ENCODE results near the gene EARS2. TPM values are rescaled to one million over a fixed set of nuclear protein-coding genes. Genes with fewer than 3 reads are reported as not detected.
A peak's percentile ranks its signal among the peaks of the same experiment; 100 is the strongest.
"Not testable (repeated sequence)": the region's sequence is repeated elsewhere in the genome, so short reads cannot be mapped to it uniquely, and the experiment has no call there.

EARS2 gene
- total RNA-seq, 1 experiment from 2014 or later: 32.4 TPM

GRCh38 chr16:23511731-23512130 is 45.4 kb downstream of the EARS2 start:
- no peaks in the 10 kb centered on the region for H3K27me3 Mint-ChIP-seq (ENCODE audit: insufficient read depth, unreplicated experiment)
- peak overlapping the region; percentile 73 for H3K27ac Mint-ChIP-seq (ENCODE audit: unreplicated experiment)
- ChIA-PET POLR2A (no interaction called here), CTCF (no interaction called here)
- no peak for TF ChIP-seq CTCF (IDR thresholded peaks at IDR 0.05; ENCODE audit: insufficient read depth in 1 of 2, low read depth in 1 of 2, low read length in 1 of 2, severe bottlenecking in 1 of 2, unreplicated experiment in 1 of 2)
- peaks cover 31% of the 10 kb centered on the region for H3K4me1 Mint-ChIP-seq (ENCODE audit: low read depth, unreplicated experiment)
- Histone ChIP-seq H3K9me3 (no peaks in the 10 kb centered on the region), H3K4me3 (ENCODE audit: low read depth, low read length) (no peak overlapping the region), H3K36me3 (ENCODE audit: control insufficient read depth, insufficient read depth, low read length) (no peaks in the 10 kb centered on the region), H3K27me3 (replicated peaks; ENCODE audit: control insufficient read depth, insufficient read depth, low read length) (no peaks in the 10 kb centered on the region), H3K4me1 (no peaks in the 10 kb centered on the region)
- no TSS peak for BruUV-seq (replicated peaks)
- intact Hi-C loops (cut with micrococcal nuclease; ENCODE audit: unreplicated experiment): no loop called here
- no peak for DNase-seq
- H3K4me3 Mint-ChIP-seq (ENCODE audit: unreplicated experiment): peak overlapping the region; percentile 88
- peaks cover 6% of the 10 kb centered on the region for H3K9me3 Mint-ChIP-seq (ENCODE audit: unreplicated experiment)
- peaks cover 40% of the 10 kb centered on the region for H3K36me3 Mint-ChIP-seq (ENCODE audit: insufficient read depth, unreplicated experiment)

- intact Hi-C loops (cut with micrococcal nuclease; ENCODE audit: unreplicated experiment); H3K36me3 ChIP-seq (ENCODE audit: control insufficient read depth, insufficient read depth, low read length); H3K9me3 ChIP-seq; H3K27me3 Mint-ChIP-seq (ENCODE audit: insufficient read depth, unreplicated experiment); CTCF ChIA-PET; H3K27me3 ChIP-seq (replicated peaks; ENCODE audit: control insufficient read depth, insufficient read depth, low read length); H3K9me3 Mint-ChIP-seq (ENCODE audit: unreplicated experiment); H3K4me1 ChIP-seq; DNase-seq: not testable (repeated sequence)
- peak overlapping the region; percentile 76 for H3K4me3 ChIP-seq (ENCODE audit: low read depth, low read length)
- H3K4me3 Mint-ChIP-seq (ENCODE audit: unreplicated experiment): peak overlapping the region; percentile 88
- H3K36me3 Mint-ChIP-seq (ENCODE audit: insufficient read depth, unreplicated experiment): peaks cover 43% of the 10 kb centered on the region
- BruUV-seq (replicated peaks): TSS peak; percentile 92
- POLR2A ChIA-PET: interaction anchor here (1.5 kb wide), 1 partner anchor 14 kb away, joined by 5 read pairs; no protein-coding TSS in a partner anchor
- H3K27ac Mint-ChIP-seq (ENCODE audit: unreplicated experiment): peak overlapping the region; percentile 73
- H3K4me1 Mint-ChIP-seq (ENCODE audit: low read depth, unreplicated experiment): peaks cover 37% of the 10 kb centered on the region
These were observed 46.3 kb downstream of the EARS2 start for GRCh38 chr16:23510915-23511270.

- CTCF ChIA-PET: no interaction called here
- DNase-seq: peak; percentile 78 to 87
- H3K36me3 ChIP-seq (ENCODE audit: control insufficient read depth, insufficient read depth, low read length): no peaks in the 10 kb centered on the region
- H3K27ac Mint-ChIP-seq (ENCODE audit: unreplicated experiment): peak within 1 kb of the TSS; percentile 73
- H3K4me1 Mint-ChIP-seq (ENCODE audit: low read depth, unreplicated experiment): peaks cover 43% of the 10 kb centered on the region
- intact Hi-C loops (cut with micrococcal nuclease; ENCODE audit: unreplicated experiment): no loop called here
- no peaks in the 10 kb centered on the region for H3K27me3 Mint-ChIP-seq (ENCODE audit: insufficient read depth, unreplicated experiment)
- H3K27me3 ChIP-seq (replicated peaks; ENCODE audit: control insufficient read depth, insufficient read depth, low read length): no peaks in the 10 kb centered on the region
- H3K9me3 ChIP-seq: no peaks in the 10 kb centered on the region
- TF ChIP-seq CTCF (IDR thresholded peaks at IDR 0.05; ENCODE audit: insufficient read depth in 1 of 2, low read depth in 1 of 2, low read length in 1 of 2, severe bottlenecking in 1 of 2, unreplicated experiment in 1 of 2): peak in 1 of 2 experiments; percentile 2
- H3K4me3 Mint-ChIP-seq (ENCODE audit: unreplicated experiment): peak within 1 kb of the TSS; percentile 88
- H3K36me3 Mint-ChIP-seq (ENCODE audit: insufficient read depth, unreplicated experiment): peaks cover 43% of the 10 kb centered on the region
- POLR2A ChIA-PET: interaction anchor here (1.5 kb wide), 1 partner anchor 13 kb away, joined by 5 read pairs; no protein-coding TSS in a partner anchor
- peaks cover 6% of the 10 kb centered on the region for H3K9me3 Mint-ChIP-seq (ENCODE audit: unreplicated experiment)
- H3K4me1 ChIP-seq: no peaks in the 10 kb centered on the region
- peak within 1 kb of the TSS; percentile 76 for H3K4me3 ChIP-seq (ENCODE audit: low read depth, low read length)
- BruUV-seq (replicated peaks): no TSS peak
These were observed 46.8 kb downstream of the EARS2 start, which contains the start of gene GGA2 for GRCh38 chr16:23510164-23510914. Gene GGA2 (minus strand): TSS chr16:23510494. CDS start chr16:23510411, 83 bp downstream.

Measured in Caco-2 (cell line).